Measurements from ENCODE around the gene IGF1.

The IGF1 gene

DNA sequence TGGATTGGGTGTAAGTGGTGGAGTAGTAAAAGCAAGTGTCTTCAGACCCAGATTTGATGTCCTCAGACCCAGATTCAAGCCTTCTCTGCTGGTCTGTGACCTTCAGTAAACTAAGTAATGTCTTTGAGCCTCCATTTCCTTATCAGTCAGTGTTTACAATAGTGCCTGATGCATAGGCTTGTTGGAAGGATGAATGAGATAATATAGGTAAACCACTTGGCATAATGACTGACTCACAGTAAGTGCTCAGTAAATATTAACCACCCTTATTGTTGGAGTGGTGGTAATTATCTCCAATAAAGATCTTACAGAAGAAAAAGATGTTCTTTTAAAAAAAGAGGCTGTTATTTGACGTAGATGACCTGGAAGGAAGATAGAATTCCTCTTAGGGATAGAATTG, 86.2 kb downstream of the IGF1 start:
- TF ChIP-seq, protein P1, sequence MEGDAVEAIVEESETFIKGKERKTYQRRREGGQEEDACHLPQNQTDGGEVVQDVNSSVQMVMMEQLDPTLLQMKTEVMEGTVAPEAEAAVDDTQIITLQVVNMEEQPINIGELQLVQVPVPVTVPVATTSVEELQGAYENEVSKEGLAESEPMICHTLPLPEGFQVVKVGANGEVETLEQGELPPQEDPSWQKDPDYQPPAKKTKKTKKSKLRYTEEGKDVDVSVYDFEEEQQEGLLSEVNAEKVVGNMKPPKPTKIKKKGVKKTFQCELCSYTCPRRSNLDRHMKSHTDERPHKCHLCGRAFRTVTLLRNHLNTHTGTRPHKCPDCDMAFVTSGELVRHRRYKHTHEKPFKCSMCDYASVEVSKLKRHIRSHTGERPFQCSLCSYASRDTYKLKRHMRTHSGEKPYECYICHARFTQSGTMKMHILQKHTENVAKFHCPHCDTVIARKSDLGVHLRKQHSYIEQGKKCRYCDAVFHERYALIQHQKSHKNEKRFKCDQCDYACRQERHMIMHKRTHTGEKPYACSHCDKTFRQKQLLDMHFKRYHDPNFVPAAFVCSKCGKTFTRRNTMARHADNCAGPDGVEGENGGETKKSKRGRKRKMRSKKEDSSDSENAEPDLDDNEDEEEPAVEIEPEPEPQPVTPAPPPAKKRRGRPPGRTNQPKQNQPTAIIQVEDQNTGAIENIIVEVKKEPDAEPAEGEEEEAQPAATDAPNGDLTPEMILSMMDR (IDR thresholded peaks at IDR 0.05; ENCODE audit: low read depth, low read length): no peak
- DNase-seq (ENCODE audit: extremely low read depth, low read depth): no peak

DNA sequence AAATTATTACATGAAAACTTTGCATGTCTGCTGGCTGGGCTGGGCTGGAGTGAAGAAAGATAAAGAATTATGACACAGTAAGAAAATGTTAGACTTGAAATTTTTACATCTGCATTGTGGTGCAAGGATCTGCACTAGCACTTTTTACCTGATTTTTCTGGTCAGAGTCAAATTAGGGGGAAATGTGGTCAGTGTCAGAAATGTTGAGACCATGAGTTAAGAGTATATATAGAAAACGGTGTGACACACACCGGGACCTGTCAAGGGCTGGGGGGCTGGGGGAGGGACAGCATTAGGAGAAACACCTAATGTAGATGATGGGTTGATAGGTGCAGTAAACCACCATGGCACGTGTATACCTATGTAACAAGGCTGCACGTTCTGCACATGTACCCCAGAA, 90.3 kb downstream of the IGF1 start:
- TF ChIP-seq, protein P1 (IDR thresholded peaks at IDR 0.05; ENCODE audit: low read depth, low read length): no peak
- no peak for DNase-seq (ENCODE audit: extremely low read depth, low read depth)

DNA sequence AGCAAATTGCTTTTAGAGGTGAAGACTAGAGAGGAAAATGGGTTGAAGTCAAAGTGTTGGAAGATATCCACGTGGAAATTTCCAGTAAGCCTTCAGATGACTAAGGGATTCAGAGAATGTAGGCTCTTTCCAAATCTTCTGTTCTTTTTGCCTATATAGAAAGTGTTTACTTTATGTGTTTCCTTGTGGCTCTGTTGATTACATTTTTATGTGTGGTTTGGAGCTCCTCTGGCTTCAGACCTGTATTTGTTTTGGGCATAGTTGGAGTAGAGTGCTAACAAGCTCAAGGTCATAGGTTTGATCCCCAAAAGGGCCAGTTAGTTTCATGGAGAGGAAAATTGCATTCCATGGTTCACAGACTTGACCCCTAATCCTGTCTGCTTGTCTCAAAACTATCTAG, 91.9 kb downstream of the IGF1 start:
- DNase-seq (ENCODE audit: extremely low read depth, low read depth): no peak
- TF ChIP-seq, protein P1 (IDR thresholded peaks at IDR 0.05; ENCODE audit: low read depth, low read length): no peak

DNA sequence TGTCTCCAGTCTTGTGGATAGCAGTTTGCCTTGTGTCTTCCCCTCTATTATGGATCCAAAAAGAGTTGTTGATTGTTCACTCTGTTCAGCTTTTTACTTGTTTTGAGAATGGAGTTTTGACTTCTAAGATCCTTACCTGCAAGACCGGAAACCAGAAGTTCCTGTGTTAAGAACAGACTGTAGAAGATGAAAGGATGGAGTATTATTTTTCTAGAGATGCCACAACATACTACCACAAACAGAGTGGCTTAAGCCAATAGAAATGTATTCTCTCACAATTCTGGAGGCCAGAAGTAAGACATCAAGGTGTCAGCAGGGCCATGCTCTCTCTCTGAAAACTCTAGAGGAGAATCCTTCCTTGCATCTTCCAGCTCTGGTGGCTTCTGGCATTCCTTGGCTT, 95.0 kb downstream of the IGF1 start:
- TF ChIP-seq, protein P1 (IDR thresholded peaks at IDR 0.05; ENCODE audit: low read depth, low read length): no peak
- no peak for DNase-seq (ENCODE audit: extremely low read depth, low read depth)

DNA sequence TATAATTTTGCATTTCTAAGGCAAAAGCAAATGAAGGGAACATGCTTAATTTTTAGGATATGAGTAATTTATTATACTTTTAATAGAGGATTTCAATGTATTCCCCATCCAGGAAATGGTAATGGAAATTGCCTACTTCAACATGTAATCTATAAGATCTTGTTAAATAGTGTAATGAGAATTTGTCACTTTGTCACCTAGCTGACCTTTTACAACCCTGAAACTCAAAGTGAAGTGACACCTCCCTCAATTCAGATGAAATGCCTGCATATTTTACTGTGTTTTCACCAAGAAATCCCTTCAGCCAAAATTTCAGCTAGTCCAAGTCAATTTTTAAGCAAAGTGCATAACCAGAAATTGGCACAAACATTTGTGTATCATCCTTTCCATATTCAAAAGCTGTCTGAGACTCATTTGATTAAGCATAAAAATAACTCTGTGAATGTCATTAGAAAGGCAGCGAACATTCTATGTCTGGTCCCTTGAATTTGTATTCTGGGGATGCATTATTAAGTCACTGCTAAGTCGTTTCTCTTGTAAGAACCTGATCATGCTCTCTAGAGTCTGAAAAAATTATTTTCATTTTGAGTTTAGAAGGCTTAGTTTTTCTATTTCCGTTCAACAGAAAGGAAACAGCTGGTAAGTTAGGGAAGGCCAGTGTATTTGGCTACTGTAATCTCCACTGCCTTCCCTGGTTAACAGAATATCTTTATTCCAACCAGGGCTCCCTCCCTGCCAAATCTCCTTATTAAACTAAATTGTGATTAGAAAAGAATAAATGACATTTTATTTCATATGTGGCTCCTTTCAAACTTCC, 100.8 kb downstream of the IGF1 start:
- TF ChIP-seq, protein P1 (IDR thresholded peaks at IDR 0.05; ENCODE audit: low read depth, low read length): no peak

DNA sequence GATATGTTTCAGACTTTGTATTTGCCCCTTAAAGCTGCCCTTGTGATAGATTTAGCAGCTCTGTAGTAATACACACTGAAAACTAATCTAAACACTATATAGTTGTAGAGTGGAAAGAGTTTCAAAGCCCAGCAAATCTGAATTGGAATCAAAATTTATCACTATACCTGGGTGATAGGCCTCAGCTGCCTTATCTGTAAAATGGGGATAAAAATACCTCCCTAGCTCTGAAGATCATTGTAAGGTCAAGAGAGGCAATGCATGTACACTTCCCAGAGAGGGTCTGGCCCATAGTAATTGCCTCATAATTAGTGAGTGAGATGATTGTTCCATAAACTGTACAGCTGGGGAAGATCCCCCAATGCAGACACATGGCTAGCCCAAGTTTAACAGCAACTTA, 103.6 kb downstream of the IGF1 start:
- no peak for DNase-seq (ENCODE audit: extremely low read depth, low read depth)
- TF ChIP-seq, protein P1 (IDR thresholded peaks at IDR 0.05; ENCODE audit: low read depth, low read length): no peak

More for the DNA sequence above, 100.8 kb downstream of the IGF1 start:
- no peak for DNase-seq (ENCODE audit: extremely low read depth, low read depth)

DNA sequence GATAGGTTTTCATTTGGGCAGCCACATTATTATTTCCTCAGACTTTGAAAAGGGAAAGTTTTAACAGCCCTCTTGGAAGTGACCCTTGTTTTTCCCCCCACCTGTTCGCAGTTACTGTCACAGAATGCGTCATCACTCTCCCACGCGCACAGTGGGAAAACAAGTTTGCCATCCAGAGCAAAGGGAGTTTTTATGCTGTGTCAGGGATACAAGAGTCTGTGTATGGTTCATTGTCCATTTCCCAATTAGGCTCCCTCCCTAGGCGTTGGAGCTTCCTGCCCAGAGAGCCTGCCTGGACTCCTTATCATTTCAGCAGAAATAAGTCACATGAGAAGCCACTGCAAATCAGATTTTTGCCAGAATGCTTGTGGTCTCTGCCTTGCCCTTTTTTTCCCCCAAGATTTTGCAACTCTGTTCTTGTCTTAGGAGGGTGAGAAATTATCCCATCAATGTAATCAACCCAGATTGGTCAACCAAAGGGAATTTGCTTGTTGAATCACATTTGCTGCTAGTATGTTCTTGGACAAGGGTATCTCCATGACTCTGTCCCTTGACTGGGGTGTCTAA, 104.1 kb downstream of the IGF1 start:
- TF ChIP-seq, protein P1 (IDR thresholded peaks at IDR 0.05; ENCODE audit: low read depth, low read length): no peak
- no peak for DNase-seq (ENCODE audit: extremely low read depth, low read depth)

Measured in AG09319 (cell line).